Liver (tissue), 9 donors: ENCODE results near the gene HYAL1. TPM values are rescaled to one million over a fixed set of nuclear protein-coding genes. Genes with fewer than 3 reads are reported as not detected.

Experiments
- DNase-seq: peaks from one replicate; pipeline ENCODE4 v3.0.0-alpha.2; 2017; ENCODE audit warnings: low spot score
- H3K27ac ChIP-seq, 2 donors: one replicate each; pipeline ENCODE4 v1.7.0; 2013; ENCODE audit warnings: inconsistent platforms in 2 of 2, low read length in 2 of 2, control low read depth in 1 of 2, low read depth in 1 of 2, mild to moderate bottlenecking in 1 of 2
- H3K27me3 ChIP-seq, 4 donors: one replicate each; pipeline versions ENCODE4 v1.6.1 to v1.7.0; 2013; ENCODE audit warnings: low read length in 3 of 4, inconsistent platforms in 1 of 4, mild to moderate bottlenecking in 1 of 4, moderate library complexity in 1 of 4; ENCODE audit not compliant: control insufficient read depth in 4 of 4, insufficient read depth in 4 of 4
- H3K36me3 ChIP-seq, 4 donors: one replicate each; pipeline versions ENCODE4 v1.6.1 to v1.7.0; 2013; ENCODE audit warnings: low read length in 3 of 4, mild to moderate bottlenecking in 3 of 4, low read depth in 1 of 4, moderate library complexity in 1 of 4; ENCODE audit not compliant: control insufficient read depth in 4 of 4, insufficient read depth in 3 of 4
- H3K4me1 ChIP-seq, 4 donors: one replicate each; pipeline versions ENCODE4 v1.6.1 to v1.7.0; 2013; ENCODE audit warnings: low read length in 3 of 4, mild to moderate bottlenecking in 3 of 4, moderate library complexity in 1 of 4; ENCODE audit not compliant: control insufficient read depth in 4 of 4, insufficient read depth in 4 of 4
- H3K4me3 ChIP-seq, 3 donors: one replicate each; pipeline versions ENCODE4 v1.6.1 to v1.7.0; 2013; ENCODE audit warnings: low read length in 3 of 3, control low read depth in 1 of 3, low read depth in 1 of 3, mild to moderate bottlenecking in 1 of 3
- H3K9ac ChIP-seq, 2 donors: one replicate each; pipeline ENCODE4 v1.7.0; 2013; ENCODE audit warnings: low read length in 2 of 2, mild to moderate bottlenecking in 2 of 2, moderate library complexity in 2 of 2, control low read depth in 1 of 2, low read depth in 1 of 2
- H3K9me3 ChIP-seq, 4 donors: one replicate each; pipeline versions ENCODE4 v1.6.1 to v1.7.0; 2013; ENCODE audit warnings: low read length in 3 of 4; ENCODE audit not compliant: control insufficient read depth in 4 of 4
- ATF3 ChIP-seq: IDR thresholded peaks from 2 replicates; pipeline ENCODE4 v1.6.1; 2016; ENCODE audit warnings: antibody characterized with exemption
- CTCF ChIP-seq: fragments of 150-350 bp; IDR thresholded peaks from 2 replicates; pipeline ENCODE4 v1.5.1; 2017; ENCODE audit warnings: improper control_type of control experiment, low read depth, low read length; ENCODE audit not compliant: missing input control
- EGR1 ChIP-seq, 2 donors: IDR thresholded peaks; 2 replicates each; pipeline ENCODE4 v1.6.1; 2016 to 2018; ENCODE audit warnings: antibody characterized with exemption in 2 of 2, low read depth in 2 of 2
- FOXA1 ChIP-seq: IDR thresholded peaks from 2 replicates; pipeline ENCODE4 v1.6.1; 2016; ENCODE audit warnings: antibody characterized with exemption
- FOXA2 ChIP-seq: IDR thresholded peaks from 2 replicates; pipeline ENCODE4 v1.6.1; 2016; ENCODE audit warnings: antibody characterized with exemption
- GABPA ChIP-seq, 2 donors: IDR thresholded peaks in 1 of 2; conservative IDR thresholded peaks in 1 of 2; 2 replicates each; pipeline ENCODE4 v1.6.1; 2016; ENCODE audit warnings: antibody characterized with exemption in 2 of 2, mild to moderate bottlenecking in 1 of 2, moderate library complexity in 1 of 2
- HNF4A ChIP-seq, 2 donors: conservative IDR thresholded peaks; 2 replicates each; pipeline ENCODE4 v1.6.1; 2016; ENCODE audit warnings: antibody characterized with exemption in 2 of 2, mild to moderate bottlenecking in 2 of 2
- HNF4G ChIP-seq: IDR thresholded peaks from 2 replicates; pipeline ENCODE4 v1.6.1; 2016; ENCODE audit warnings: antibody characterized with exemption
- JUND ChIP-seq, 2 donors: IDR thresholded peaks; 2 replicates each; pipeline ENCODE4 v1.6.1; 2016; ENCODE audit warnings: antibody characterized with exemption in 2 of 2
- MAX ChIP-seq: IDR thresholded peaks from 2 replicates; pipeline ENCODE4 v1.6.1; 2016; ENCODE audit warnings: antibody characterized with exemption
- NR2F2 ChIP-seq: IDR thresholded peaks from 2 replicates; pipeline ENCODE4 v1.6.1; 2016; ENCODE audit warnings: antibody characterized with exemption
- RAD21 ChIP-seq, 2 donors: IDR thresholded peaks; 2 replicates each; pipeline ENCODE4 v1.6.1; 2016; ENCODE audit warnings: antibody characterized with exemption in 2 of 2, mild to moderate bottlenecking in 2 of 2
- REST ChIP-seq: IDR thresholded peaks from 2 replicates; pipeline ENCODE4 v1.6.1; 2016; ENCODE audit warnings: antibody characterized with exemption, mild to moderate bottlenecking
- RXRA ChIP-seq, 2 donors: IDR thresholded peaks; 2 replicates each; pipeline ENCODE4 v1.6.1; 2017 to 2018; ENCODE audit warnings: antibody characterized with exemption in 2 of 2, mild to moderate bottlenecking in 1 of 2
- SP1 ChIP-seq: IDR thresholded peaks from 2 replicates; pipeline ENCODE4 v1.6.1; 2018; ENCODE audit warnings: antibody characterized with exemption, mild to moderate bottlenecking
- TAF1 ChIP-seq: conservative IDR thresholded peaks from 2 replicates; pipeline ENCODE4 v1.6.1; 2016; ENCODE audit warnings: antibody characterized with exemption, mild to moderate bottlenecking
- YY1 ChIP-seq: IDR thresholded peaks from 2 replicates; pipeline ENCODE4 v1.6.1; 2016; ENCODE audit warnings: antibody characterized with exemption, mild to moderate bottlenecking
- ZBTB33 ChIP-seq: IDR thresholded peaks from 2 replicates; pipeline ENCODE4 v1.6.1; 2016; ENCODE audit warnings: antibody characterized with exemption
- polyA plus RNA-seq, 2 donors: library from polyadenylated mRNA; stranded (reverse) in 1 of 2; unstranded in 1 of 2; fragments of 200-250 nt in 1 of 2; fragments of >200 nt in 1 of 2; fragmentation: Nextera tagmentation in 1 of 2; extraction: Ambion mirVana in 1 of 2; gene quantifications; one replicate each; pipeline versions ENCODE4 v1.2.1 to v1.2.3, GENCODE V29; 2013 to 2015
- total RNA-seq, 2 donors: library from RNA; depleted of rRNA; stranded (reverse); fragments of >200 nt; gene quantifications; one replicate each; pipeline ENCODE4 v1.2.3, GENCODE V29; 2014
- donor health status: healthy.
- donor health status: healthy.
- donor health status: healthy.
- donor health status: healthy.
- donor health status: healthy.

HYAL1 gene
- total and polyA plus RNA-seq, 4 donors: 82.3 to 156 (median 121) TPM

GRCh38 chr3:50304601-50305000 is 1.2 kb upstream of the HYAL1 start:
- TF ChIP-seq HNF4G (no peak), REST (no peak), ATF3 (no peak), YY1 (no peak), JUND (IDR thresholded peaks at IDR 0.05) (no peak), EGR1 (IDR thresholded peaks at IDR 0.05; ENCODE audit: low read depth in 2 of 2) (no peak), FOXA1 (no peak), MAX (no peak), RAD21 (IDR thresholded peaks at IDR 0.05) (no peak), GABPA (IDR thresholded peaks at IDR 0.05 in 1 of 2, conservative IDR thresholded peaks at IDR 0.05 in 1 of 2) (no peak), TAF1 (no peak), NR2F2 (no peak), RXRA (IDR thresholded peaks at IDR 0.05) (no peak), FOXA2 (no peak), ZBTB33 (no peak), CTCF (no peak), HNF4A (conservative IDR thresholded peaks at IDR 0.05) (no peak), SP1 (no peak)
- H3K27me3 ChIP-seq: no peaks in the 10 kb centered on the region
- H3K9me3 ChIP-seq: no peaks in the 10 kb centered on the region
- H3K4me1 ChIP-seq: peaks cover 12 to 39% (median 24%) of the 10 kb centered on the region in 4 donors
- H3K36me3 ChIP-seq: peaks cover 0 to 3% (median 0%) of the 10 kb centered on the region in 4 donors
- H3K4me3 ChIP-seq: no peak overlapping the region
- H3K9ac ChIP-seq: no peak overlapping the region
- H3K27ac ChIP-seq: no peak overlapping the region
- DNase-seq: no peak
